ENCODE measurements around the gene GRK6.

DNA sequence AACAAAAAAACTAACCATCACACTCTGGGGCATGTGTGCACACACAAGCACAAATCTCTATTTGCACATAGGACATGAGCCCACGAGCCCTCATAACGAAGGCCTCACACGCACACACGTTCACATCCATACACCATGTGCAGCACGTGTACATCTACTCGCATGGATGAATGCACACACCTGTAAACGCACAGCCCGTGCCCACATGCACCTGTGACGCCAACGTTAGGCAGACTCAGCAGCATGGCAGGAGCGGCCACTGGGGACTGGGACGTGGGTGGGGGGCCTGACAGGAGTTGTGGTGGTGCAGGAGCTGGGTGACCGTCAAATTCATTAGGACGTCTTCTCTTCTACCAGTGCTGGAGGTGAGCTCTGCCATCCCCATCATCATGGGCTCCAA, 39.1 kb upstream of the GRK6 start:
- TF ChIP-seq, protein P1, sequence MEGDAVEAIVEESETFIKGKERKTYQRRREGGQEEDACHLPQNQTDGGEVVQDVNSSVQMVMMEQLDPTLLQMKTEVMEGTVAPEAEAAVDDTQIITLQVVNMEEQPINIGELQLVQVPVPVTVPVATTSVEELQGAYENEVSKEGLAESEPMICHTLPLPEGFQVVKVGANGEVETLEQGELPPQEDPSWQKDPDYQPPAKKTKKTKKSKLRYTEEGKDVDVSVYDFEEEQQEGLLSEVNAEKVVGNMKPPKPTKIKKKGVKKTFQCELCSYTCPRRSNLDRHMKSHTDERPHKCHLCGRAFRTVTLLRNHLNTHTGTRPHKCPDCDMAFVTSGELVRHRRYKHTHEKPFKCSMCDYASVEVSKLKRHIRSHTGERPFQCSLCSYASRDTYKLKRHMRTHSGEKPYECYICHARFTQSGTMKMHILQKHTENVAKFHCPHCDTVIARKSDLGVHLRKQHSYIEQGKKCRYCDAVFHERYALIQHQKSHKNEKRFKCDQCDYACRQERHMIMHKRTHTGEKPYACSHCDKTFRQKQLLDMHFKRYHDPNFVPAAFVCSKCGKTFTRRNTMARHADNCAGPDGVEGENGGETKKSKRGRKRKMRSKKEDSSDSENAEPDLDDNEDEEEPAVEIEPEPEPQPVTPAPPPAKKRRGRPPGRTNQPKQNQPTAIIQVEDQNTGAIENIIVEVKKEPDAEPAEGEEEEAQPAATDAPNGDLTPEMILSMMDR (IDR thresholded peaks at IDR 0.05): no peak
- no peak for TF ChIP-seq POLR2A (IDR thresholded peaks at IDR 0.05)

Measured in vagina (tissue), 2 donors.